Stimulated activated naive CD8-positive, alpha-beta T cell treated with anti-CD3 and anti-CD28 coated beads, Interleukin-15, amount 100 ng/mL, for 72 hours (primary cell): ENCODE results near the gene PDZD8.
"Not testable (repeated sequence)": the region's sequence is repeated elsewhere in the genome, so short reads cannot be mapped to it uniquely, and the experiment has no call there.

Experiments used
- ATAC-seq: fragments of 150-1000 bp; cut with Tn5 transposase; 2 replicates; pipeline ENCODE4 v1.10.0; 2021; ENCODE audit warnings: mild to moderate bottlenecking, moderate library complexity
- DNase-seq, 2 donors: peaks; one replicate each; pipeline ENCODE4 v3.0.0; 2021 to 2022
- H3K27ac Mint-ChIP-seq, 2 donors: one replicate each; pipeline ENCODE4 v1.8.0; 2022; ENCODE audit warnings: mild to moderate bottlenecking in 2 of 2, mixed read lengths in 2 of 2, moderate library complexity in 2 of 2
- H3K27me3 Mint-ChIP-seq: one replicate; pipeline ENCODE4 v1.8.0; 2022; ENCODE audit warnings: mixed read lengths
- H3K4me1 Mint-ChIP-seq: one replicate; pipeline ENCODE4 v1.8.0; 2022; ENCODE audit warnings: mild to moderate bottlenecking, mixed read lengths
- H3K4me3 Mint-ChIP-seq, 2 donors: one replicate each; pipeline ENCODE4 v1.8.0; 2022; ENCODE audit warnings: mild to moderate bottlenecking in 2 of 2, mixed read lengths in 2 of 2, moderate library complexity in 1 of 2
- H3K9me3 Mint-ChIP-seq, 2 donors: one replicate each; pipeline ENCODE4 v1.8.0; 2022; ENCODE audit warnings: mixed read lengths in 2 of 2

The PDZD8 gene

DNA sequence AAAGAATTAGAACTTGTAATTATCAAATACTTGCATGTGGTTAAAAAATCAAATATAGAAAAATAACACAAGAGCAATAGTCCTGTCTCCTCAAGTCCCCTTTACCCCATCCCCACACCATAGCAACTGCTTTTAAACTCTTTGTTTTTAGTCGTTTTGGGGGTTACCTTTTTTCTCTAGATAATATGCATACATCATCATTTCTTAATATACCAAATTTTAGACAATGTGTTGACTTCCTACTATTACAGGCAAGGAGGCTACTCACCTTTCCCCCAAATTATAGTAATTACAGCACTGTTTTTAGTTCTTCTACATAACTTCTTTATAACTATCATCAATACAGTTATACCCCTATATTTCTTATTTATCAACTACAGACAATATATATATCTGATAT lies 77.0 kb downstream of the PDZD8 start:
- DNase-seq (no peak), ATAC-seq (no peak)
- no peak overlapping the region for H3K27ac Mint-ChIP-seq
- peaks cover 11 to 18% of the 10 kb centered on the region in 2 donors for H3K9me3 Mint-ChIP-seq
- no peak overlapping the region for H3K4me3 Mint-ChIP-seq
- peaks cover 5% of the 10 kb centered on the region for H3K4me1 Mint-ChIP-seq
- H3K27me3 Mint-ChIP-seq: no peaks in the 10 kb centered on the region

DNA sequence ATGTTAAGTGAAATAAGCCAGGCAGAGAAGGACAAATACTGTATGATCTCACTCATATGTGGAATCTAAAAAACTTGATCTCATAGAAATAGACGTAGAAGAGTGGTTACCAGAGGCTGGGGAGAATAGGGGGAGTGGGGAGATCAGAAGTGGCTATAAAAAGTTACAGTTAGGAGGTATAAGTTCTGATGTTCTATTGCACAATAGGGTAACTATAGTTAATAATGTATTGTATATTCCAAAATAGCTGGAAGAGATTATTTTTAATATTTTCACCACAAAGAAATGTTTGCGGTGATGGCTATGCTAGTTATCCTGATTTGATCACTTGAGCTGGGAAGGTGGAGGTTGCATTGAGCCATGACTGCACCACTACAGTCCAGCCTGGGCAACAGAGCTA lies 80.5 kb downstream of the PDZD8 start:
- no peak for DNase-seq
- Mint-ChIP-seq H3K4me1 (peaks cover 5% of the 10 kb centered on the region), H3K27me3 (no peaks in the 10 kb centered on the region)

GRCh38 chr10:117294039-117294645 lies 81.1 kb downstream of the PDZD8 start:
- ATAC-seq (no peak), DNase-seq (no peak)
- no peak overlapping the region for H3K27ac Mint-ChIP-seq
- H3K4me3 Mint-ChIP-seq: no peak overlapping the region
- H3K9me3 Mint-ChIP-seq: peaks cover under 1 to 4% of the 10 kb centered on the region in 2 donors
- no peaks in the 10 kb centered on the region for H3K27me3 Mint-ChIP-seq
- peaks cover 5% of the 10 kb centered on the region for H3K4me1 Mint-ChIP-seq

More for the DNA sequence above, 80.5 kb downstream of the PDZD8 start:
- Mint-ChIP-seq H3K4me3 (no peak overlapping the region), H3K27ac (no peak overlapping the region), H3K9me3 (peaks cover 4 to 6% of the 10 kb centered on the region in 2 donors)
- ATAC-seq: no peak

DNA sequence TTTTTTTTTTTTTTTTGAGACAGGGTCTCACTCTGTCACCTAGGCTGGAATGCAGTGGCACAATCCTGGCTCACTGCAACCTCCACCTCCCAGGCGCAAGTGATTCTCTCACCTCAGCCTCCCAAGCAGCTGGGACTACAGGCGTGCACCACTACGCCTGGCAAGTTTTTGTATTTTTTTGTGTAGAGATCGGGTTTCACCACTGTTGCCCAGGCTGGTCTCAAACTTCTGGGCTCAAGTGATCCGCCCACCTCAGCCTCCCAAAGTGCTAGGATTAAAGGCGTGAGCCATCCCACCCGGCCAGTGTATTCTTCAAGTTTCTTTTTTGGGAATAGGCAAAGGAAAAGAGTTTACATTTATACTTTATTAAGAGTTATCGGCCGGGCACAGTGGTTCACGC lies 84.4 kb downstream of the PDZD8 start:
- not testable (repeated sequence) for H3K4me1 Mint-ChIP-seq, H3K9me3 Mint-ChIP-seq, DNase-seq, ATAC-seq, H3K27ac Mint-ChIP-seq, H3K27me3 Mint-ChIP-seq, H3K4me3 Mint-ChIP-seq

GRCh38 chr10:117284716-117285494 lies 90.3 kb downstream of the PDZD8 start:
- H3K4me3 Mint-ChIP-seq: no peak overlapping the region
- no peaks in the 10 kb centered on the region for H3K27me3 Mint-ChIP-seq
- no peaks in the 10 kb centered on the region for H3K4me1 Mint-ChIP-seq
- no peaks in the 10 kb centered on the region for H3K9me3 Mint-ChIP-seq
- DNase-seq (no peak), ATAC-seq (no peak)
- H3K27ac Mint-ChIP-seq: no peak overlapping the region

- no peak overlapping the region for H3K4me3 Mint-ChIP-seq
- H3K4me1 Mint-ChIP-seq: no peaks in the 10 kb centered on the region
- ATAC-seq (no peak), DNase-seq (no peak)
- H3K27ac Mint-ChIP-seq: no peak overlapping the region
- H3K27me3 Mint-ChIP-seq: no peaks in the 10 kb centered on the region
- H3K9me3 Mint-ChIP-seq: no peaks in the 10 kb centered on the region
Observed at GRCh38 chr10:117277675-117278074, 97.6 kb downstream of the PDZD8 start.

GRCh38 chr10:117275121-117275520 lies 100.1 kb downstream of the PDZD8 start:
- Mint-ChIP-seq H3K9me3 (no peaks in the 10 kb centered on the region), H3K4me3 (no peak overlapping the region), H3K27me3 (no peaks in the 10 kb centered on the region), H3K27ac (no peak overlapping the region), H3K4me1 (no peaks in the 10 kb centered on the region)
- ATAC-seq (no peak), DNase-seq (no peak)

DNA sequence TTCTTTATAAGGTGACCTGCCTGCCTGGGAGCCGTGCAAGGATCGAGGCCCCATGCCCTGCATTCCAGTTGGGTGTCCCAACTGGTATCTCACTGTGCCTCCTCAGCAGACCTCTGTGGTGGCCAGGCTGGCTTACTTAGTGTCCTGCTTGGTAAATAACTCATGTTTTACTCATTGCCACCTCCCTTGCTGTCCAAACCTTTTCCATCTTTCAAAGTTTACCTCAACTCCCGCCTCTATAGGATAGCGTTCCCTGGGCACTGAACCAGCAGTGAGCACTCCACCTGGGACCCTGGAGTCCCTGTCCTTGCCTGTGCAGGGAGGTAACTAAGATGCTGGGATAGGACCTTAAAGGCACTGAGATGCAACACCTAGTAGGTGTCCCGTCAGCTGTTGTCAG lies 100.7 kb downstream of the PDZD8 start:
- Mint-ChIP-seq H3K4me1 (no peaks in the 10 kb centered on the region), H3K27me3 (no peaks in the 10 kb centered on the region), H3K9me3 (no peaks in the 10 kb centered on the region), H3K27ac (no peak overlapping the region), H3K4me3 (no peak overlapping the region)
- ATAC-seq (no peak), DNase-seq (no peak)

GRCh38 chr10:117273980-117274379 lies 101.3 kb downstream of the PDZD8 start:
- H3K27me3 Mint-ChIP-seq: no peaks in the 10 kb centered on the region
- DNase-seq: no peak
- no peak for ATAC-seq

GRCh38 chr10:117272195-117273076 lies 102.8 kb downstream of the PDZD8 start:
- no peaks in the 10 kb centered on the region for H3K4me1 Mint-ChIP-seq
- no peaks in the 10 kb centered on the region for H3K27me3 Mint-ChIP-seq
- ATAC-seq (no peak), DNase-seq (no peak)
- no peaks in the 10 kb centered on the region for H3K9me3 Mint-ChIP-seq
- H3K4me3 Mint-ChIP-seq: no peak overlapping the region
- H3K27ac Mint-ChIP-seq: no peak overlapping the region

More at GRCh38 chr10:117273980-117274379, 101.3 kb downstream of the PDZD8 start:
- Mint-ChIP-seq H3K9me3 (no peaks in the 10 kb centered on the region), H3K4me3 (no peak overlapping the region), H3K4me1 (no peaks in the 10 kb centered on the region), H3K27ac (no peak overlapping the region)

DNA sequence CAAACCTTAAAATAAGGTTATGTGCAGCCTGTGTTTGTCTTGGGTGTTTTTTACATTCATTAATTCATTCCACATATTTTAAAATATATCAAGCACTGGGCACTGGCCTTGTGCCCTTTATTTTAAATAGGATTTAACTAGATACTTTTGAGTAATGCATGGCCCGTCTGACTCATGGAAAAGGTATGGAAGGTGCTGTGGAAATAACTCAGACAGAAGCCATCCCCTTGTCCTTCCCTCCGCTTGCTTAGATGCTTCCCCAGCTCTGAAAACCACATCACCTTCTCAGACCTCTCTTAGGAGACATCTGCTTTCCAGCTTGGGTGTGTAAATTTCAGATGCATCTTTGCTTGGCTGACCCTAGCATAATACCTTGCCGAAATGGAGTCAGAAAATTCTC lies 103.8 kb downstream of the PDZD8 start:
- DNase-seq: no peak
- no peaks in the 10 kb centered on the region for H3K27me3 Mint-ChIP-seq
- H3K4me3 Mint-ChIP-seq: no peak overlapping the region
- no peak overlapping the region for H3K27ac Mint-ChIP-seq
- H3K4me1 Mint-ChIP-seq: no peaks in the 10 kb centered on the region
- no peaks in the 10 kb centered on the region for H3K9me3 Mint-ChIP-seq
- no peak for ATAC-seq

GRCh38 chr10:117268907-117269306 lies 106.3 kb downstream of the PDZD8 start:
- Mint-ChIP-seq H3K27ac (no peak overlapping the region), H3K4me1 (no peaks in the 10 kb centered on the region), H3K4me3 (no peak overlapping the region), H3K9me3 (no peaks in the 10 kb centered on the region), H3K27me3 (no peaks in the 10 kb centered on the region)
- ATAC-seq: no peak
- no peak for DNase-seq

GRCh38 chr10:117268258-117268657 lies 107.0 kb downstream of the PDZD8 start:
- DNase-seq: no peak
- no peak for ATAC-seq
- Mint-ChIP-seq H3K27ac (no peak overlapping the region), H3K27me3 (peaks cover 3% of the 10 kb centered on the region), H3K4me3 (no peak overlapping the region), H3K4me1 (no peaks in the 10 kb centered on the region), H3K9me3 (no peaks in the 10 kb centered on the region)

DNA sequence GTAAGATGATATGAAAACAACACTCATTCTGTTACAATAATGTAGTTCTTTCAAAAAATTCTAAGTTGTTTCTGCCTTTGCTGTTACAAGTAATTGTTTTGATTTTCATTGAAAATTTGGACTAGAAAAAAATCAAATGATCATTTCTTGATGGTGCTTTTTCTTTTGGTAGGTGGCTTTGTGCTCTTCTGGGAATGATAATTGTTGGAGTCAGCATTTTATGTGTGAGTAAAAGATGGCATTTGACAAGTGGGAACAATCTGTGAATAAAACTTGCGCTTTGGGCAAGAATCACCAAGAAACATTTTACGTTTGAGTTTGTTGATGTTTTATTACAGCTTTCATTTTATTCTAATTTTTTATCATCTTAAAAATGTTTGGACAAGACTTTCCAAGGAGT lies 108.4 kb downstream of the PDZD8 start:
- DNase-seq (no peak), ATAC-seq (no peak)
- peak overlapping the region in 1 of 2 donors; percentile 24 for H3K27ac Mint-ChIP-seq
- peaks cover 18% of the 10 kb centered on the region for H3K27me3 Mint-ChIP-seq
- H3K9me3 Mint-ChIP-seq: no peaks in the 10 kb centered on the region
- no peaks in the 10 kb centered on the region for H3K4me1 Mint-ChIP-seq
- H3K4me3 Mint-ChIP-seq: no peak overlapping the region

GRCh38 chr10:117266400-117266799 lies 108.8 kb downstream of the PDZD8 start:
- H3K27me3 Mint-ChIP-seq: peaks cover 22% of the 10 kb centered on the region
- ATAC-seq (no peak), DNase-seq (no peak)
- no peaks in the 10 kb centered on the region for H3K4me1 Mint-ChIP-seq
- H3K9me3 Mint-ChIP-seq: no peaks in the 10 kb centered on the region
- H3K4me3 Mint-ChIP-seq: no peak overlapping the region
- no peak overlapping the region for H3K27ac Mint-ChIP-seq

DNA sequence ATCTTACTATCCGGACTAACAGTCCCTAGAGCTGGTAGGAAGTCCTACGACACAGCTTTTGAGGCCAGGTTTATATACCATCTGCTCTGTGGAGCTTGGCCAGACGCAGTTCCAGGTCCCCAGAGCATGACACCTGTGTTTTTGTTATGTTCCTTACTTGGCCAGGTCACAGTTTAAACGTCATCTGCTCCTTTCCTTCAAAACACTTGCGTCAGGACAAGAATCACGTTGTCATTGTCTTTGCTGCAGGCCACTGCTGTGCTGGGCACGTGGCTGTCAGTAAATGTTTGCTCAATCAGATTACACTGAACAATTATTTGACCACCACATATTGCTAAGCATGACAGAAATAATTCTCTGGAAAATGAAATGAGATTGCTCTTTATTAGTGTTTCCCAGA lies 110.5 kb downstream of the PDZD8 start:
- H3K27me3 Mint-ChIP-seq: peaks cover 35% of the 10 kb centered on the region
- H3K4me1 Mint-ChIP-seq: peaks cover 6% of the 10 kb centered on the region
- ATAC-seq: no peak

More for the DNA sequence above, 110.5 kb downstream of the PDZD8 start:
- Mint-ChIP-seq H3K9me3 (no peaks in the 10 kb centered on the region), H3K4me3 (no peak overlapping the region), H3K27ac (no peak overlapping the region)
- DNase-seq: no peak
